ENCODE measurements around the gene SYNE2. TPM values are rescaled to one million over a fixed set of nuclear protein-coding genes. Genes with fewer than 3 reads are reported as not detected.

Gene SYNE2
- total and polyA plus RNA-seq, 10 of the 15 experiments (the other 5 are each of a cell fraction or from before 2014, with no cell fraction given) = 2.1 to 52.7 (median 38.1) TPM

DNA sequence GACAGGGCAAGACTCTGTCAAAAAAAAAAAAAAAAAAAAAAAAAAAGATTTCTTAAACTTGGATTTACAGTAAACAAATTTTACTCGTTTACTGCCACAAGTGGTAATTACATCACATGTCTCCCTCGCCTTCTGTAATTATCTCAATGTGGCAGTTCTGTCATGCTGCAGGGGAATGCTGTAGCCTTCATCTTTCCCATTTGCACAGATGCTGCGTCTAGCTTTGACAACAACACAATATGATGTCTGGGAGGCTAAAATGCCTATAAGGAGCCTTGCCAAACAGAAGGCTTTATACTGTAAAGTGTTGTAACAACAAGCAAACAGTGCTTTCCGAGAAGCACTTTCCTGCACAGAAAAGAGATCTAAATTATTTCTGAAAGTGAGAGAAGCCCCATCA, 392.7 kb downstream of the SYNE2 start:
- no peak overlapping the region for H3K4me3 ChIP-seq
- RAD21 ChIA-PET (ENCODE audit: unreplicated experiment) = no interaction called here
- no peaks in the 10 kb centered on the region for H3K27me3 ChIP-seq (replicated peaks in 1 of 2; ENCODE audit: control insufficient read depth in 2 of 2, insufficient read depth in 2 of 2, low read length in 1 of 2)
- H3K4me2 ChIP-seq (ENCODE audit: control insufficient read depth, insufficient read depth) = no peak overlapping the region
- POLR2A ChIA-PET = no interaction called here
- no peak for DNase-seq (ENCODE audit: low read depth, low spot score)
- H3K9me3 ChIP-seq (replicated peaks; ENCODE audit: control insufficient read depth, insufficient read depth, low read length) = no peaks in the 10 kb centered on the region; the same call in 2 of the 3 replicates
- 81% methylated on average over 4 of the region's 4 CpGs for WGBS (ENCODE audit: insufficient coverage, insufficient replicate concordance, low lambda C conversion rate, missing lambda C conversion rate)
- TF ChIP-seq NFYA (IDR thresholded peaks at IDR 0.05; ENCODE audit: borderline replicate concordance, low read depth, low read length) (no peak), RFX5 (IDR thresholded peaks at IDR 0.05; ENCODE audit: low read depth, low read length) (no peak), RB1 (IDR thresholded peaks at IDR 0.05; ENCODE audit: borderline replicate concordance) (no peak), IRF4 (IDR thresholded peaks at IDR 0.05; ENCODE audit: low read depth, low read length) (no peak)
- TF ChIP-seq, protein P1, sequence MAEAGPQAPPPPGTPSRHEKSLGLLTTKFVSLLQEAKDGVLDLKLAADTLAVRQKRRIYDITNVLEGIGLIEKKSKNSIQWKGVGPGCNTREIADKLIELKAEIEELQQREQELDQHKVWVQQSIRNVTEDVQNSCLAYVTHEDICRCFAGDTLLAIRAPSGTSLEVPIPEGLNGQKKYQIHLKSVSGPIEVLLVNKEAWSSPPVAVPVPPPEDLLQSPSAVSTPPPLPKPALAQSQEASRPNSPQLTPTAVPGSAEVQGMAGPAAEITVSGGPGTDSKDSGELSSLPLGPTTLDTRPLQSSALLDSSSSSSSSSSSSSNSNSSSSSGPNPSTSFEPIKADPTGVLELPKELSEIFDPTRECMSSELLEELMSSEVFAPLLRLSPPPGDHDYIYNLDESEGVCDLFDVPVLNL (IDR thresholded peaks at IDR 0.05; ENCODE audit: low read depth, low read length) = no peak
- ATAC-seq = no peak
- no peak overlapping the region for H2AFZ ChIP-seq (ENCODE audit: control insufficient read depth, low read depth, low read length)
- FAIRE-seq = no peak
- BruUV-seq (replicated peaks) = no TSS peak
- SMC1A ChIA-PET (ENCODE audit: uncharacterized antibody, unreplicated experiment) = no interaction called here
- CTCF ChIA-PET = no interaction called here
- H3K36me3 ChIP-seq (ENCODE audit: control insufficient read depth in 2 of 2, insufficient read depth in 2 of 2, low read length in 1 of 2) = no peaks in the 10 kb centered on the region
- no peak overlapping the region for H3K9ac ChIP-seq (ENCODE audit: control insufficient read depth, insufficient read depth, low read length)
- H4K20me1 ChIP-seq (ENCODE audit: control insufficient read depth, insufficient read depth) = no peaks in the 10 kb centered on the region
- H3K4me1 ChIP-seq (ENCODE audit: control insufficient read depth, insufficient read depth, low read length) = no peaks in the 10 kb centered on the region
- H3K27ac ChIP-seq (ENCODE audit: control insufficient read depth, insufficient read depth) = no peak overlapping the region
- H3K79me2 ChIP-seq (ENCODE audit: control insufficient read depth, insufficient read depth, low read length) = no peaks in the 10 kb centered on the region
- intact Hi-C loops (cut with micrococcal nuclease; ENCODE audit: unreplicated experiment) (no loop called here), in situ Hi-C loops (cut with MboI) (no loop called here)

DNA sequence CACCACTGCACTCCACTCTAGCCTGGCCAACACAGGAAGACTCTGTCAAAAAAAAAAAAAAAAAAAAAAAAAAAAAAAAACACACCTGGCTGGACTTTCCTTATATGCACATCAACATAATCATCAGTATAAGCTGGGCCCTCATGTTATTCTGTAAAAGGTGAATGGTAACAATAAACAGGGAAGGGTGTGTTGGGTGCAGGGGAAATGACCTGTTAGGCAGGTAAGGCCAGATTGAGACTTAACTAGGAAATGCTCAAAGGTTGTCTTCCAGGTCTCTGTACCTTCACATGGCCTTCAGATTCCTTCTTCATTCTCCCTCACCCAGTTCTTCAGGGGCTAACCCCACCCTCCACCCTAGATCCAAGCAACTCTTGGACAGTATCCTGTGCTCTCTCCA, 393.9 kb downstream of the SYNE2 start:
- no TSS peak for BruUV-seq (replicated peaks)
- no peaks in the 10 kb centered on the region for H3K27me3 ChIP-seq (replicated peaks in 1 of 2; ENCODE audit: control insufficient read depth in 2 of 2, insufficient read depth in 2 of 2, low read length in 1 of 2)
- no peak for TF ChIP-seq HDGF (IDR thresholded peaks at IDR 0.05)
- ChIA-PET SMC1A (ENCODE audit: uncharacterized antibody, unreplicated experiment) (no interaction called here), POLR2A (interaction anchor here (0.7 to 1.1 kb wide), 2 partner anchors 11 to 193 kb away, joined by 5 to 6 read pairs; no protein-coding TSS in a partner anchor), CTCF (no interaction called here), RAD21 (ENCODE audit: unreplicated experiment) (no interaction called here)
- no peaks in the 10 kb centered on the region; the same call in 2 of the 3 replicates for H3K9me3 ChIP-seq (replicated peaks; ENCODE audit: control insufficient read depth, insufficient read depth, low read length)
- H3K79me2 ChIP-seq (ENCODE audit: control insufficient read depth, insufficient read depth, low read length) = no peaks in the 10 kb centered on the region
- FAIRE-seq (no peak), ATAC-seq (no peak), DNase-seq (ENCODE audit: low read depth, low spot score) (no peak)
- no peaks in the 10 kb centered on the region for H3K4me1 ChIP-seq (ENCODE audit: control insufficient read depth, insufficient read depth, low read length)
- no peak overlapping the region for H3K4me2 ChIP-seq (ENCODE audit: control insufficient read depth, insufficient read depth)
- H3K27ac ChIP-seq (ENCODE audit: control insufficient read depth, insufficient read depth) = no peak overlapping the region
- intact Hi-C loops (cut with micrococcal nuclease; ENCODE audit: unreplicated experiment) (no loop called here), in situ Hi-C loops (cut with MboI) (no loop called here)
- no peaks in the 10 kb centered on the region for H3K36me3 ChIP-seq (ENCODE audit: control insufficient read depth in 2 of 2, insufficient read depth in 2 of 2, low read length in 1 of 2)
- no peak overlapping the region for H3K4me3 ChIP-seq
- H2AFZ ChIP-seq (ENCODE audit: control insufficient read depth, low read depth, low read length) = no peak overlapping the region
- no peak overlapping the region for H3K9ac ChIP-seq (ENCODE audit: control insufficient read depth, insufficient read depth, low read length)
- H4K20me1 ChIP-seq (ENCODE audit: control insufficient read depth, insufficient read depth) = no peaks in the 10 kb centered on the region
